ENCODE measurements around the gene PDE7B. TPM values are rescaled to one million over a fixed set of nuclear protein-coding genes. Genes with fewer than 3 reads are reported as not detected.
A peak's percentile ranks its signal among the peaks of the same experiment; 100 is the strongest.

The PDE7B gene
- total RNA-seq, 2 experiments from 2014 or later: 0.25 to 0.31 TPM

- Mint-ChIP-seq H3K4me1 (ENCODE audit: low read depth) (no peaks in the 10 kb centered on the region), H3K4me3 (no peak overlapping the region), H3K9me3 (peaks cover 3% of the 10 kb centered on the region), H3K27ac (no peak overlapping the region), H3K36me3 (ENCODE audit: low read depth) (no peaks in the 10 kb centered on the region), H3K27me3 (ENCODE audit: low read depth) (peaks cover 2% of the 10 kb centered on the region)
- DNase-seq: no peak
- intact Hi-C loops (cut with micrococcal nuclease): no loop called here
- CTCF ChIA-PET: no interaction called here
Measured at GRCh38 chr6:136012198-136012887, 160.8 kb downstream of the PDE7B start.

- intact Hi-C loops (cut with micrococcal nuclease): no loop called here
- peaks cover 3% of the 10 kb centered on the region for H3K9me3 Mint-ChIP-seq
- CTCF ChIA-PET: no interaction called here
- H3K27me3 Mint-ChIP-seq (ENCODE audit: low read depth): peaks cover 2% of the 10 kb centered on the region
- no peaks in the 10 kb centered on the region for H3K36me3 Mint-ChIP-seq (ENCODE audit: low read depth)
- no peak for DNase-seq
- H3K27ac Mint-ChIP-seq: no peak overlapping the region
- H3K4me1 Mint-ChIP-seq (ENCODE audit: low read depth): no peaks in the 10 kb centered on the region
- no peak overlapping the region for H3K4me3 Mint-ChIP-seq
Measured at GRCh38 chr6:136012943-136013342, 161.4 kb downstream of the PDE7B start.

DNA sequence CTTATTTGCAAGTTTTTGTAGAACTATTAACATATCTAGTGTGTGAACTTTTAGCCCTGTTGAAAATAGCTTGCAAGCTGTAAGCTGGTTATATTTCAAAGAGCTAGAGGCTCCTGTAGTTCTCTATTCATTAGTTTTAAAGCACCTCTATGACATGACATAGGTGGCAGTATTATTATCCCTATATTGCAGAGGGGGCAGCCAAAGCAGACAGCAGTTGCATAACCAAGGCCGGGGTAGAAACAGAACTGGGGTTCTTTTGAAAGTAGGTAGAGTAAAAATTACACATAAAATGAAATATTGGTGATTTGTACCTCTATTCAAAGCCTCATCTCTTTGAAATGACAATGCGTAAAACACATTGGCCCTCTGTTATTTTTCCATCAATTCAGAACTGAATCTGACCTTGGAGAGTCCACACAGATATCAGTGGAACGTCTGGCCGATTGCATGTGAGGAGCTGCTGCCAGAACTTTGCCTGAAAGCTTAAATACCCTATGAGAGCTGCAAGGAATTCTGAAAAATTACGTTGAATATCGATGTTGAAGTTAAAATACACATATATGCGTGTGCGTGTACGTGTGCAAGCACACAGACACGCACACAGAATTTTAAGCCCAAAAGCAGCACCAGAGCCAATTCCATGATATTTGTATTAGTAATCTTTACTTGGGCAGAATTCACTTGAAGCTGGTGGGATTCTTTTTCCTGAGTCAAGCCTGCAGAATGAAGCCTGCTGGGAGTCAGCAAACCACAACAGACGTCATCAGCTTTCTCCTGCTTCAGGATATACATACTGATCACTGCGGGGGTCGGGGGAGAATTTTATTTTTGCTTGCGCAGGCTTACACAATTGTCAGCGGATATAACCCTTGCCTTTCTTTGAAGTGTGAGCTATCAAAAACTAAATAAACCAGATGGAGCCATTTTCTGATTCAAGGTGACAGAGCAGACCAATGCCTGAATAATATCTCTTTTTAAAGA is 163.2 kb downstream of the PDE7B start:
- CTCF ChIA-PET: interaction anchor here (1.0 to 1.2 kb wide), 2 partner anchors 11 to 20 kb away, joined by 3 read pairs; no protein-coding TSS in a partner anchor
- Mint-ChIP-seq H3K4me1 (ENCODE audit: low read depth) (no peaks in the 10 kb centered on the region), H3K27ac (no peak overlapping the region), H3K27me3 (ENCODE audit: low read depth) (peaks cover 1% of the 10 kb centered on the region), H3K4me3 (no peak overlapping the region), H3K36me3 (ENCODE audit: low read depth) (no peaks in the 10 kb centered on the region), H3K9me3 (no peaks in the 10 kb centered on the region)
- no peak for DNase-seq
- intact Hi-C loops (cut with micrococcal nuclease): no loop called here

DNA sequence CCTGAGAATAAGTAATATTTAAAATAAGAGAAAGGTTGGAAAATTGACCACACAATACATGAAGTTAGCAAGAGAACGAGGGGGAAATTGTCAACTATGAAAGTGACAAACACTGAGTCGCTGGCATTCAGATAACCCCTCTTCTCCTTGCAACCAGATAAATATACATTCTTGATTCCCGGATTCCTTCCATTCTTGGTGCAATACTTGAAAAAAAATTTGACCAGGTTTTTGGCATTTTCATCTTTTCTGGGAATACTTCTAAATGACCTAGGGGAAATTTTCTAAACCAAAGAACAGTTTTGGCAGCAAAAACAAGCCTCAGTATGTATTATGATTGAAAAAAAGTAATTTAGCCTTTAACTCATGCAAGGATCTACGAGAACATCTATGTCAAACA is 164.0 kb downstream of the PDE7B start:
- CTCF ChIA-PET: no interaction called here
- H3K4me1 Mint-ChIP-seq (ENCODE audit: low read depth): no peaks in the 10 kb centered on the region
- no peaks in the 10 kb centered on the region for H3K36me3 Mint-ChIP-seq (ENCODE audit: low read depth)
- intact Hi-C loops (cut with micrococcal nuclease): no loop called here
- no peaks in the 10 kb centered on the region for H3K27me3 Mint-ChIP-seq (ENCODE audit: low read depth)
- H3K4me3 Mint-ChIP-seq: no peak overlapping the region
- H3K9me3 Mint-ChIP-seq: no peaks in the 10 kb centered on the region
- no peak for DNase-seq
- H3K27ac Mint-ChIP-seq: no peak overlapping the region

- CTCF ChIA-PET: no interaction called here
- H3K27me3 Mint-ChIP-seq (ENCODE audit: low read depth): no peaks in the 10 kb centered on the region
- intact Hi-C loops (cut with micrococcal nuclease): no loop called here
- no peak overlapping the region for H3K27ac Mint-ChIP-seq
- DNase-seq: no peak
- no peaks in the 10 kb centered on the region for H3K36me3 Mint-ChIP-seq (ENCODE audit: low read depth)
- no peaks in the 10 kb centered on the region for H3K4me1 Mint-ChIP-seq (ENCODE audit: low read depth)
- H3K9me3 Mint-ChIP-seq: no peaks in the 10 kb centered on the region
- H3K4me3 Mint-ChIP-seq: no peak overlapping the region
Measured at GRCh38 chr6:136016228-136017225, 165.0 kb downstream of the PDE7B start.

- no peak overlapping the region for H3K27ac Mint-ChIP-seq
- intact Hi-C loops (cut with micrococcal nuclease): no loop called here
- H3K27me3 Mint-ChIP-seq (ENCODE audit: low read depth): no peaks in the 10 kb centered on the region
- H3K4me1 Mint-ChIP-seq (ENCODE audit: low read depth): no peaks in the 10 kb centered on the region
- H3K9me3 Mint-ChIP-seq: no peaks in the 10 kb centered on the region
- H3K4me3 Mint-ChIP-seq: no peak overlapping the region
- no peak for DNase-seq
- H3K36me3 Mint-ChIP-seq (ENCODE audit: low read depth): no peaks in the 10 kb centered on the region
- CTCF ChIA-PET: interaction anchor here (1.0 kb wide), 1 partner anchor 12 kb away, joined by 4 read pairs; no protein-coding TSS in a partner anchor
Measured at GRCh38 chr6:136020691-136021090, 169.2 kb downstream of the PDE7B start.

- H3K9me3 Mint-ChIP-seq: no peaks in the 10 kb centered on the region
- CTCF ChIA-PET: interaction anchor here (0.6 kb wide), 1 partner anchor 263 kb away, joined by 3 read pairs; no protein-coding TSS in a partner anchor
Measured at GRCh38 chr6:136022224-136022874, 170.8 kb downstream of the PDE7B start.

GRCh38 chr6:136024711-136025110 is 173.2 kb downstream of the PDE7B start:
- no peaks in the 10 kb centered on the region for H3K4me1 Mint-ChIP-seq (ENCODE audit: low read depth)
- H3K36me3 Mint-ChIP-seq (ENCODE audit: low read depth): no peaks in the 10 kb centered on the region
- H3K27me3 Mint-ChIP-seq (ENCODE audit: low read depth): peaks cover 2% of the 10 kb centered on the region
- CTCF ChIA-PET: interaction anchor here (1.2 kb wide), 1 partner anchor 201 kb away, joined by 3 read pairs; no protein-coding TSS in a partner anchor
- H3K27ac Mint-ChIP-seq: no peak overlapping the region
- H3K9me3 Mint-ChIP-seq: no peaks in the 10 kb centered on the region
- no peak overlapping the region for H3K4me3 Mint-ChIP-seq
- no peak for DNase-seq
- intact Hi-C loops (cut with micrococcal nuclease): no loop called here

More at GRCh38 chr6:136022224-136022874, 170.8 kb downstream of the PDE7B start:
- no peak overlapping the region for H3K27ac Mint-ChIP-seq
- peaks cover 2% of the 10 kb centered on the region for H3K27me3 Mint-ChIP-seq (ENCODE audit: low read depth)
- H3K36me3 Mint-ChIP-seq (ENCODE audit: low read depth): no peaks in the 10 kb centered on the region
- H3K4me1 Mint-ChIP-seq (ENCODE audit: low read depth): no peaks in the 10 kb centered on the region
- no peak overlapping the region for H3K4me3 Mint-ChIP-seq
- no peak for DNase-seq
- intact Hi-C loops (cut with micrococcal nuclease): no loop called here

DNA sequence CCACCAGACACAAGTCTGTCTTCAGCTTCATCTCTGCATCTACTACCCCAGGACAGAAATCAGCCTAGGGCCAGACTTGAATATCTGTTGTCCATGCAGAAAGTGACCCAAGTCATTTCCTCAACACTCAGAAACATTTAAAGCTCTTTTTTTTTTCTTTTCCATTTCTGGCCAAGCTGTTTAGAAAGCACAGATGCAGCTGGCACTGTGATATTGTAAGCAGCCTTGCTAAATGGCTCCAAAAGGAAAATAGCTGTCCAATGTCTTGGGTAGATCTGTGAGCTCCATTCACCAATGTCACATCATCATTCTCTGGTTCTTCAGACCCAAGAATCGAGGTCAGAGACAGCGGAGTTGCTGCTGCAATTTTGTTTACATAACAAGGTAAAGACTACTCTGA is 174.2 kb downstream of the PDE7B start:
- no peak overlapping the region for H3K27ac Mint-ChIP-seq
- intact Hi-C loops (cut with micrococcal nuclease): no loop called here
- no peaks in the 10 kb centered on the region for H3K4me1 Mint-ChIP-seq (ENCODE audit: low read depth)
- no peaks in the 10 kb centered on the region for H3K36me3 Mint-ChIP-seq (ENCODE audit: low read depth)
- H3K27me3 Mint-ChIP-seq (ENCODE audit: low read depth): peaks cover 2% of the 10 kb centered on the region
- CTCF ChIA-PET: interaction anchor here (1.3 kb wide), 1 partner anchor 11 kb away, joined by 3 read pairs; no protein-coding TSS in a partner anchor
- no peak for DNase-seq
- H3K4me3 Mint-ChIP-seq: no peak overlapping the region
- no peaks in the 10 kb centered on the region for H3K9me3 Mint-ChIP-seq

DNA sequence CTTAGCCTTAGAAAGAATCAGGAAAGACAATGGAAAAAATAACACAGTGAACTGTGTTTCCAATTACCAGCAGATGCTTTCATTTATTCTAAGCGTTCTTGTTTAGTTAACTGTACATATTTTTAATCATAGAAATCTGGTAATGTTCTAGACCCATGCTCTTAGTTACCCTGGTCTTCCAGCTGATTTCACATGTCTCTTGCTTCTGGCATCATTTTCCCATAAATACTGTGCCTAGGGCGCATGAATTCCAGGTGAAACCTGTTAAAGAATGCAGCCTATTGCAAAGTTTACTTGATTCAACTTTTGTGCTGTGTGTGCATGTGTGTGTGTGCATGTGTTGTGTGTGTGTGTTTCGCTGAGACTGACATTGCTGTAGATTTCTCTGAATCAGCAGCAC is 178.6 kb downstream of the PDE7B start:
- H3K27ac Mint-ChIP-seq: no peak overlapping the region
- H3K9me3 Mint-ChIP-seq: no peaks in the 10 kb centered on the region
- H3K27me3 Mint-ChIP-seq (ENCODE audit: low read depth): peaks cover 2% of the 10 kb centered on the region
- H3K4me1 Mint-ChIP-seq (ENCODE audit: low read depth): no peaks in the 10 kb centered on the region
- no peak for DNase-seq
- intact Hi-C loops (cut with micrococcal nuclease): loop anchor here (2.0 to 10.0 kb wide), 3 partner anchors 285 to 521 kb away; no protein-coding TSS in a partner anchor
- no peaks in the 10 kb centered on the region for H3K36me3 Mint-ChIP-seq (ENCODE audit: low read depth)
- H3K4me3 Mint-ChIP-seq: no peak overlapping the region
- CTCF ChIA-PET: no interaction called here

DNA sequence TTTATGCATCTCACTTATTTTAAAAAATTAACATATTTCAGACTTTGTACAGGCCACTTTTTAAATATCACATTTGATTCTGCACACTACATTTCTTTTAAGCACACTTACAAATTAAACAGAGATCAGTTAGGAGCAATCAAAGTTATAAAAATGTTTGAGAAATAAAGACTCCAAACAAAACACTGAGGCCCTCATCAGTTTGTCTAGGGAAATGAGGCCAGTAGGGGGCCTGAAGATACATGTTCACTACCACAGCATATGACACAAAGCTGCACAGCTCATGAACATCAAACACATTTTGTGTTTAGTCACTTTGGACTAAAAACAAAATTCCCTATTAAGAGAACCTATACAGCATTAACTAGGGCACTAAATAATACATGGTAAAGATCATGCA is 180.5 kb downstream of the PDE7B start:
- CTCF ChIA-PET: interaction anchor here (0.6 to 1.2 kb wide), 3 partner anchors 11 to 194 kb away, joined by 3 to 4 read pairs (median 3); no protein-coding TSS in a partner anchor
- H3K4me1 Mint-ChIP-seq (ENCODE audit: low read depth): no peaks in the 10 kb centered on the region
- H3K27ac Mint-ChIP-seq: no peak overlapping the region
- DNase-seq: peak; percentile 26
- intact Hi-C loops (cut with micrococcal nuclease): loop anchor here (2.0 to 10.0 kb wide), 4 partner anchors 195 to 523 kb away; no protein-coding TSS in a partner anchor
- no peaks in the 10 kb centered on the region for H3K27me3 Mint-ChIP-seq (ENCODE audit: low read depth)
- no peaks in the 10 kb centered on the region for H3K9me3 Mint-ChIP-seq
- no peak overlapping the region for H3K4me3 Mint-ChIP-seq
- H3K36me3 Mint-ChIP-seq (ENCODE audit: low read depth): no peaks in the 10 kb centered on the region

Data from activated naive CD4-positive, alpha-beta T cell treated with anti-CD3 and anti-CD28 coated beads for 36 hours (primary cell).